CD4-positive, alpha-beta T cell treated with Interleukin-6 for 4 hours (primary cell): ENCODE measurements around the gene PDCD1.
"Not testable (repeated sequence)": the region's sequence is repeated elsewhere in the genome, so short reads cannot be mapped to it uniquely, and the experiment has no call there.

Source experiments
- DNase-seq: peaks from one replicate; pipeline ENCODE4 v3.0.0-alpha.2; 2020; ENCODE audit warnings: mixed read lengths

PDCD1 gene

DNA sequence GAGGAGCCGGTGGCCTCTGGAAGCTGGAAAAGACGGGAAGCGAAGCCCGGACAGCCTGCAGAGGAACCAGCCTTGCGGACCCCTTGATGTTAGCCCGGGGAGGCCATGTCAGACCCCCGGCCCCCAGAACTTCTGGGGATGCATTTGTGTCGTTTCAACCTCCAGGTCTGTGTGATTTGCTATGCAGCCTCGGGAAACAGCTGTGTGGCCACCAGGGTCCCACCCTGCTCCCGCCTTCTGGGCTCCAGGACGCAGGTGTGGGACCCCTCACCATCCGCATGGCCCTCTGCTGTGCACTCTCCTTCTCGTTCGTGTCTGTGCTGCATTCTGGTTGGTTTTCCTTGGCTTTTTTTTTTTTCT is 36.5 kb downstream of the PDCD1 start:
- DNase-seq, result no peak

GRCh38 chr2:241821460-241822263 is 37.0 kb downstream of the PDCD1 start:
- DNase-seq, result no peak

DNA sequence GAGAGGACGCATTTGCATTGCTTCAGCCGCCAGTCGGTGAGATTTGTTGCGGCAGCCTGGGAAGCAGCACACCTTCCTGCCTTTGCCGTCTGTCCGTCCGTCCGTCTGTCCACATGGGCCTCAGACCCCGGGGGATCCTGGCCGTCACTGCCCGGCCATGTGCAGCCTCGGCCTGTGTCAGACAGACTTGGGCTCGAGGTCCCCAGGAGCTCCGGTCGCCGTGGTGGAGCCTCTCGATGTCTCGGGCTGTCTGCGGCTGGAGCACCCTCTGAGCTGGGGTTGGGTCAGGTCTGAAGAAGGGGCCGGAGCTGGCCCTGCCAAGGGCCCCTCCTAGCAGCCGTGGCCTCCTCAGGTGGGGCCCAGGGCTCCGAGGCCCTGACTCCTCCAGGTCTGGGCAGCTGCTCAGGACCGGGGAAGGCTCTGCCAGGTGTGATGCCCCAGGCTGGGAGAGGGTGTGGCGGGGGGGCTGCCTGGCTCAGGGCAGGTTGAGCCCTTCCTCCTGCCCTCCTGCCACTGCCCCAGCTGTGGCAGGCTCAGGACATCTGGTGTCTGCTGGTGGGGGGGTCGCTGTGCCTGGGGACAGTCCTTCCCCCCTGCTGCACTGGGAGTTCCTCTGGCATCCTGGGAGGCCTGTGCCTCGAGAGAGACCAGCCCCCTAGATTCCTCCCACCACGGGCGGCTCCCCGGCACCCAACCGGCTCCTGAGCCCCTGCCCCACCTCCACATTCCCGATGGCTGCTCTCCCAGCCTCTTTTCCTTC is 37.9 kb downstream of the PDCD1 start:
- DNase-seq, result no peak

GRCh38 chr2:241819947-241820624 is 38.6 kb downstream of the PDCD1 start:
- DNase-seq, result not testable (repeated sequence)

GRCh38 chr2:241818943-241819270 is 39.8 kb downstream of the PDCD1 start:
- DNase-seq, result no peak

DNA sequence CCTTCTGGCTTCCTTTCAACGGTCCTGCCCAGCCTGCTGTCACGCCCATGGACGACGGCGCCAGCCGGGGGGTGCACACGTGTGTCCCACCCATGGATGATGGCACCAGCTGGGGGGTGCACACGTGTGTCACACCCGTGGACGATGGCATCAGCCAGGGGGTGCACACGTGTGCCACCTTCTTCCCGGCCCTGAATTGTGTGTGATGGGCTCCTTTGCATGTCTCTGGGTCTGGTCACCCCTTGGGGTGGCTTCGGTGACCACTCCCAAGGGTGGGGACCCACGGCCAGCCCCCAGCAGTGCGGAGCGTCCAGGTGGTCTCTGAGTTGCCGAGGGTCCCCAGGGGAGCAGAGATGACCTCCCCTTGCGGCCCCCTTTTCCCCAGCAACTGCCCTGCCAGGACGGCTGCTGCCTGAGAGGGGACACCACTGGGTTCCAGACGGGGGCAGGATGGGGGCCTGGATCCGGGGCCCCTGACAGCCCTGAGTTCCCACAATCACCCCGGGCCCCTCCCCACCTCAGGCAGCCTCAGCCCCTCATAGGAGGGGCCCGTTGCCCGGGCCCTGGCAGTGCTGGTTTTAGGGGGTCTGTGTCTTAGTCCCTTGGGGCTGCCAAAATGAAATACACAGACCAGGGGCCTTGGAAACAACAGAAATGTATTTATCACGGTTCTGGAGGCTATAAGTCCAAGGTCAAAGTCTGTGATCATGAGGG is 40.3 kb downstream of the PDCD1 start:
- no peak for DNase-seq

GRCh38 chr2:241817821-241818215 is 40.9 kb downstream of the PDCD1 start:
- DNase-seq, result not testable (repeated sequence)

- peak; percentile 10 for DNase-seq
Measured at GRCh38 chr2:241817126-241817820, 41.4 kb downstream of the PDCD1 start.

DNA sequence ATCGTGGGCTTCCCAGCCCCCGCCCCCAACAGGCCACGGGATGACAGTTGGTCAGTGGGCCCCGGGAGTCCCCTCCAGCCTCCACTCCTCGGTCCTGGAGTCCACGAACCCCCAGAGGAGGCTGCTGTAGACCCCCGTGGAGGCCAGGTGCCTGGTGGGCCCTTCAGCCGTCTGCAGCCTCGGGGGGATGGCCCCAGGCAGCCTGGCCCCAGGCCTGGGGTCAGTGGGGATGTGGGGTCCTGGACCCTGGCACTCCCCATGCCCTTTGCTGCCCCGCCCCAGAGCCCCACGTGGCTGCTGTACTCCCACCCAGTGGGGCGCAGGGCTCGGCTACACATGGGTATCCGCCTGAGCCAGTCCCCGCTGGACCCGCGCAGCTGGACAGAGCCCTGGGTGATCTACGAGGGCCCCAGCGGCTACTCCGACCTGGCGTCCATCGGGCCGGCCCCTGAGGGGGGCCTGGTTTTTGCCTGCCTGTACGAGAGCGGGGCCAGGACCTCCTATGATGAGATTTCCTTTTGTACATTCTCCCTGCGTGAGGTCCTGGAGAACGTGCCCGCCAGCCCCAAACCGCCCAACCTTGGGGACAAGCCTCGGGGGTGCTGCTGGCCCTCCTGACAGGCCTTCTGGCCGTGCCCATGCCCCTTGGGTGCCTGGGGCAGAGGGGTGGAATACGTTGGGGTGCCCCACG is 42.1 kb downstream of the PDCD1 start:
- no peak for DNase-seq

DNA sequence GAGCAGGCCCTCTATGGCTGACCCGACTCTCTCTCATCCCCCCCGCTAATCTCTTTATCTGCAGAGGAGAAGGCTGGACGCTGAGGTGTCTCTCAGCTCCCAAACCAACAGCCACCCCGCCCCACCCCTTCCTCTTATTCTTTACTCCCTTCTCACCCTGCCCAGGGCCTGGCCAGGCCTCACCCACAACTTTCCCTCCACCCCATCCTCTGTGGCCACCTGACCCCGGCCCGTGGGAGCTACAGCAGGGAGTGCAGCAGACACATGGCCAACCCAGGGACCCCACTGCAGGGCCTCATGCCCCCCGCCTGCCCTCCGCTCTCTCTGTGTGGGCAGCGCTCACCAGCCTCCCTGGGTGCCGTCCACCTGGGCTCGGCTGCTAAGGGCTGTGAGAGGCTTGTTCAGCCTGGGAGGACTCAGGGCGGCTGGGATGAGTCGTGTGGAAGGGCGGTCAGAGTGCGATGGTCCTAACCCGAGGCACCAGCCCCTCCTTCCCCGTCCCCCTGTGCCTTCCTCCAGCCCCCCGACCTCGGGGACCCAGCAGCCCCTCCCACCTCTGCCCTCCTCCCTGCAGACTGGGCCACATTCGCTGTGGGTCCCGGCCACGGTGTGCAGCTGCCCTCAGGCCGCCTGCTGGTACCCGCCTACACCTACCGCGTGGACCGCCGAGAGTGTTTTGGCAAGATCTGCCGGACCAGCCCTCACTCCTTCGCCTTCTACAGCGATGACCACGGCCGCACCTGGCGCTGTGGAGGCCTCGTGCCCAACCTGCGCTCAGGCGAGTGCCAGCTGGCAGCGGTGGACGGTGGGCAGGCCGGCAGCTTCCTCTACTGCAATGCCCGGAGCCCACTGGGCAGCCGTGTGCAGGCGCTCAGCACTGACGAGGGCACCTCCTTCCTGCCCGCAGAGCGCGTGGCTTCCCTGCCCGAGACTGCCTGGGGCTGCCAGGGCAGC is 42.9 kb downstream of the PDCD1 start:
- DNase-seq, result no peak

- no peak for DNase-seq
Measured at GRCh38 chr2:241814643-241815476, 43.8 kb downstream of the PDCD1 start.

DNA sequence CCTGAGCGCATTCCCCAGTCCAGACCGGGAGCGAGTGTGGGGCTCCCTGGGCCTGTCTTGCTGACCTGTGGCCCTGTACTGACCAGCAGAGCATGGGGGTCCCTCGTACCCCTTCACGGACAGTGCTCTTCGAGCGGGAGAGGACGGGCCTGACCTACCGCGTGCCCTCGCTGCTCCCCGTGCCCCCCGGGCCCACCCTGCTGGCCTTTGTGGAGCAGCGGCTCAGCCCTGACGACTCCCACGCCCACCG is 44.4 kb downstream of the PDCD1 start:
- DNase-seq, result no peak

GRCh38 chr2:241813644-241814392 is 44.9 kb downstream of the PDCD1 start:
- DNase-seq, result no peak

GRCh38 chr2:241812730-241813643 is 45.7 kb downstream of the PDCD1 start:
- no peak for DNase-seq

GRCh38 chr2:241811952-241812729 is 46.6 kb downstream of the PDCD1 start:
- DNase-seq, result no peak

GRCh38 chr2:241811201-241811951 is 47.3 kb downstream of the PDCD1 start:
- DNase-seq, result no peak
